Spleen (tissue), 11 donors: ENCODE data around the gene TRIM28. TPM values are rescaled to one million over a fixed set of nuclear protein-coding genes. Genes with fewer than 3 reads are reported as not detected.
A peak's percentile ranks its signal among the peaks of the same experiment; 100 is the strongest.

ENCODE experiments used
- DNase-seq: peaks from one replicate; pipeline ENCODE4 v3.0.0-alpha.2; 2020
- H3K27ac ChIP-seq, 8 donors: fragments of 200-600 bp; sonication (generic) in 7 of 8; 1 replicate in 4 of 8; 2 replicates in 4 of 8; pipeline versions ENCODE4 v1.5.0 to v1.8.0; 2016 to 2021; ENCODE audit warnings: inconsistent platforms in 4 of 8, mild to moderate bottlenecking in 4 of 8, moderate library complexity in 1 of 8
- H3K27me3 ChIP-seq, 7 donors: fragments of 200-600 bp; sonication (generic) in 6 of 7; replicated peaks in 1 of 7; 1 replicate in 4 of 7; 2 replicates in 3 of 7; pipeline versions ENCODE4 v1.5.0 to v1.8.0; 2016 to 2021; ENCODE audit warnings: inconsistent platforms in 3 of 7, mild to moderate bottlenecking in 1 of 7
- H3K36me3 ChIP-seq, 6 donors: fragments of 200-600 bp; sonication (generic) in 5 of 6; 1 replicate in 4 of 6; 2 replicates in 2 of 6; pipeline versions ENCODE4 v1.5.0 to v1.8.0; 2016 to 2021; ENCODE audit warnings: inconsistent platforms in 2 of 6
- H3K4me1 ChIP-seq, 6 donors: fragments of 200-600 bp; sonication (generic) in 5 of 6; 1 replicate in 3 of 6; 2 replicates in 3 of 6; pipeline versions ENCODE4 v1.5.0 to v1.8.0; 2016 to 2021; ENCODE audit warnings: inconsistent platforms in 3 of 6
- H3K4me3 ChIP-seq, 8 donors: fragments of 200-600 bp; sonication (generic) in 7 of 8; 1 replicate in 4 of 8; 2 replicates in 4 of 8; pipeline versions ENCODE4 v1.5.0 to v1.8.0; 2016 to 2021; ENCODE audit warnings: inconsistent platforms in 4 of 8, mild to moderate bottlenecking in 4 of 8, moderate library complexity in 2 of 8
- H3K9me3 ChIP-seq, 8 donors: fragments of 200-600 bp; sonication (generic) in 7 of 8; 1 replicate in 4 of 8; 2 replicates in 4 of 8; pipeline versions ENCODE4 v1.5.0 to v1.8.0; 2016 to 2021; ENCODE audit warnings: inconsistent platforms in 4 of 8
- CTCF ChIP-seq, 11 experiments: fragments of 200-600 bp in 7 of 11; fragments of 450-650 bp in 4 of 11; sonication (generic) in 4 of 11; IDR thresholded peaks in 8 of 11; conservative IDR thresholded peaks in 3 of 11; 1 replicate in 7 of 11; 2 replicates in 4 of 11; pipeline versions ENCODE4 v1.4.0 to v1.8.0; 2016 to 2021; ENCODE audit warnings: antibody characterized with exemption in 11 of 11, inconsistent platforms in 4 of 11, mild to moderate bottlenecking in 1 of 11
- POLR2A ChIP-seq, 3 donors: fragments of 450-650 bp; IDR thresholded peaks; one replicate each; pipeline ENCODE4 v1.5.1; 2017; ENCODE audit warnings: antibody characterized with exemption in 3 of 3, mild to moderate bottlenecking in 1 of 3
- POLR2AphosphoS5 ChIP-seq, 3 donors: sonication (generic); formaldehyde crosslinking; IDR thresholded peaks; one replicate each; pipeline ENCODE4 v1.5.1; 2017; ENCODE audit warnings: antibody characterized with exemption in 3 of 3
- WGBS, 5 donors: extraction: QIAGEN DNeasy Blood & Tissue Kit in 3 of 5; methylation state at CpG; one replicate each; pipeline versions ENCODE4 v1.1.5 to v1.1.7; 2013 to 2018; 5-methylcytosine and 5-hydroxymethylcytosine counted together
- intact Hi-C: fragments of 100-400 bp; cut with DNase I; formaldehyde crosslinking; loops from one replicate; pipeline ENCODE4 v1.15.0; 2023; ENCODE audit warnings: low total_unique reads
- polyA plus RNA-seq, 3 donors: library from polyadenylated mRNA; stranded (reverse); fragments of 200-250 nt; gene quantifications; one replicate each; pipeline ENCODE4 v1.2.1, GENCODE V29; 2013
- total RNA-seq, 7 donors: library from RNA; depleted of rRNA in 3 of 7; stranded (reverse); fragments of >200 nt in 3 of 7; fragmentation: NEBNext Ultra II Directional in 4 of 7; extraction: Animal tissue kit (Norgen Biotek cat#: 25700) in 4 of 7; gene quantifications; one replicate each; pipeline versions ENCODE4 v1.1.0 to v1.2.1, GENCODE V29; 2016 to 2021
- donor health status: healthy with polysubstance abuse.
- donor health status: DM: no; HTN: no; CAD: no; lungs with moderate emphysema.
- donor health status: DM: no; HTN: no; CAD: no.
- donor health status: Bipolar disorder and iron deficiency.
- donor health status: healthy.
- donor health status: DM: no; HTN: no; CAD: no.
- donor health status: DM: yes; HTN: yes; CAD: no.

The TRIM28 gene
- total and polyA plus RNA-seq, 10 donors = 181 to 294 (median 232) TPM

GRCh38 chr19:58562122-58563033, 18.5 kb downstream of the TRIM28 start:
- Histone ChIP-seq H3K4me3 (peak overlapping the region; percentile 27 to 70 (median 48)), H3K4me1 (peaks cover 30 to 58% (median 42%) of the 10 kb centered on the region in 6 donors), H3K27me3 (peaks cover 0 to 27% (median 0%) of the 10 kb centered on the region in 7 donors), H3K36me3 (peaks cover 0 to 14% (median 6%) of the 10 kb centered on the region in 6 donors), H3K9me3 (no peaks in the 10 kb centered on the region), H3K27ac (peak overlapping the region; percentile 19 to 70 (median 46))
- intact Hi-C loops = no loop called here
- 9 to 33% (median 10%) methylated on average over 6 to 107 of the region's 107 CpGs for WGBS, 5 donors
- DNase-seq = peak; percentile 89
- no peak for TF ChIP-seq CTCF (IDR thresholded peaks at IDR 0.05 in 8 of 11, conservative IDR thresholded peaks at IDR 0.05 in 3 of 11)
- TF ChIP-seq POLR2AphosphoS5 (IDR thresholded peaks at IDR 0.05) = peak; percentile 54 to 83 (median 74)

GRCh38 chr19:58563034-58563573, 19.2 kb downstream of the TRIM28 start:
- Histone ChIP-seq H3K27me3 (peaks cover 0 to 27% (median 0%) of the 10 kb centered on the region in 7 donors), H3K9me3 (no peaks in the 10 kb centered on the region), H3K4me3 (peak overlapping the region; percentile 27 to 70 (median 48)), H3K27ac (peak overlapping the region in 6 of 8 donors; percentile 19 to 70 (median 57)), H3K4me1 (peaks cover 27 to 51% (median 39%) of the 10 kb centered on the region in 6 donors), H3K36me3 (peaks cover 0 to 20% (median 6%) of the 10 kb centered on the region in 6 donors)
- peak; percentile 83 for DNase-seq
- TF ChIP-seq CTCF (IDR thresholded peaks at IDR 0.05 in 8 of 11, conservative IDR thresholded peaks at IDR 0.05 in 3 of 11) = no peak
- no peak for TF ChIP-seq POLR2AphosphoS5 (IDR thresholded peaks at IDR 0.05)
- TF ChIP-seq POLR2A (IDR thresholded peaks at IDR 0.05) = no peak
- WGBS, 5 donors = 5 to 24% (median 6%) methylated on average over 2 to 40 of the region's 40 CpGs
- intact Hi-C loops = no loop called here

DNA sequence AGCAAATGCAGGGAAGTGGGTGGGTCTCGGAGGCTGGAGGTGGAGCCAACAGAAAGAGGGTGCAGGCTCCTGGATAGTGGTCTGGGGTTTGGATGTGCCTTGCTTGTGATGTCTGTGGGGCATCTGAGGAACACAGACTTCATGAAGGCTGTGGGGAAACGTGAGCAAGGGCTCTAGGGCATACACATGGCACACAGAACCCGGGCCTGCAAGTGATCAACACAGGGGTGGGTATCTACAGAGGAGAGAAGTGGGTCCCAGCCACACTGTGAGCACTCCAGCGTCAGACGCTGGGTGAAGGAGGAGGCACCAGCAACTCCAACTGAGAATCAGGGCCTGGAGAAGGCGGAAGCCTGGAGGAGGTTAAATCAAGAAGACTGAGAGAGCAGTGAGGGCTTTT, 20.0 kb downstream of the TRIM28 start:
- TF ChIP-seq POLR2AphosphoS5 (IDR thresholded peaks at IDR 0.05) = no peak
- no peak for TF ChIP-seq CTCF (IDR thresholded peaks at IDR 0.05 in 8 of 11, conservative IDR thresholded peaks at IDR 0.05 in 3 of 11)
- TF ChIP-seq POLR2A (IDR thresholded peaks at IDR 0.05) = no peak
- H3K4me1 ChIP-seq = peaks cover 27 to 51% (median 39%) of the 10 kb centered on the region in 6 donors
- 73 to 88% (median 79%) methylated on average over 6 of the region's 6 CpGs for WGBS, 5 donors
- no peaks in the 10 kb centered on the region for H3K9me3 ChIP-seq
- peaks cover 0 to 27% (median 0%) of the 10 kb centered on the region in 7 donors for H3K27me3 ChIP-seq
- intact Hi-C loops = no loop called here
- no peak overlapping the region for H3K27ac ChIP-seq
- no peak overlapping the region for H3K4me3 ChIP-seq
- DNase-seq = no peak
- H3K36me3 ChIP-seq = peaks cover 0 to 24% (median 8%) of the 10 kb centered on the region in 6 donors

DNA sequence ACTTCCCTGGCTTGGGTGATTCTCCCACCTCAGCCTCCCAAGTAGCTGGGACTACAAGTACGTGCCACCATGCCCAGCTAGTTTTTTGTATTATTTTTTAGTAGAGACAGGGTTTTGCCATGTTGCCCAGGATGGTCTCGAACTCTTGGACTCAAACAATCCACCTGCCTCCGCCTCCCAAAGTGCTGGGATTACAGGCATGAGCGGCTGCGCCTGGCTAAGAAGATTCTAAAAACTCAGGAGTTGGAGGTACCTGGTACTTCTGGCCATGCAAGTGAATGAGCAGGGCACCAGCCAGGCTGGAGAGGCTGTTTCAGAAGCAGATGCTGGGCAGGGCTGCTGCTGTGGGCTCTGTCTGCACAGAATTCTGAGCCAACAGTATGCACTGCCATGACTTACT, 23.1 kb downstream of the TRIM28 start:
- peaks cover 0 to 53% (median 22%) of the 10 kb centered on the region in 6 donors for H3K36me3 ChIP-seq
- no peak overlapping the region for H3K4me3 ChIP-seq
- H3K27me3 ChIP-seq = peaks cover 0 to 20% (median 0%) of the 10 kb centered on the region in 7 donors
- intact Hi-C loops = no loop called here
- no peaks in the 10 kb centered on the region for H3K9me3 ChIP-seq
- DNase-seq = no peak
- TF ChIP-seq CTCF (IDR thresholded peaks at IDR 0.05 in 8 of 11, conservative IDR thresholded peaks at IDR 0.05 in 3 of 11) (no peak), POLR2AphosphoS5 (IDR thresholded peaks at IDR 0.05) (no peak), POLR2A (IDR thresholded peaks at IDR 0.05) (no peak)
- 97 to 98% (median 98%) methylated on average over 5 of the region's 5 CpGs for WGBS, 5 donors
- peaks cover 16 to 42% (median 27%) of the 10 kb centered on the region in 6 donors for H3K4me1 ChIP-seq
- no peak overlapping the region for H3K27ac ChIP-seq
